ENCODE data around the gene KCNJ14. TPM values are rescaled to one million over a fixed set of nuclear protein-coding genes. Genes with fewer than 3 reads are reported as not detected.
A peak's percentile ranks its signal among the peaks of the same experiment; 100 is the strongest.

The KCNJ14 gene
- 0.34 TPM for polyA plus RNA-seq (2013, experiment 1 of 2)
- 0.32 TPM for polyA plus RNA-seq (2013, experiment 2 of 2)

- no peaks in the 10 kb centered on the region for H3K27me3 ChIP-seq (ENCODE audit: insufficient read depth, low read length, poor library complexity)
- no peaks in the 10 kb centered on the region for H3K4me1 ChIP-seq (ENCODE audit: control insufficient read depth, low read depth, low read length)
- H2BK5ac ChIP-seq (ENCODE audit: low read length), result no peak within 1 kb of the TSS
- no peak within 1 kb of the TSS for H3K4me2 ChIP-seq (ENCODE audit: low read length)
- no peak within 1 kb of the TSS for H2AK5ac ChIP-seq (ENCODE audit: low read length)
- H3K9ac ChIP-seq (ENCODE audit: low read length), result no peak within 1 kb of the TSS
- no peak within 1 kb of the TSS for H3K4ac ChIP-seq (ENCODE audit: low read depth, low read length)
- peaks cover 5% of the 10 kb centered on the region for H3K79me1 ChIP-seq (ENCODE audit: low read length)
- WGBS (ENCODE audit: extremely low coverage, insufficient coverage, low lambda C conversion rate), result no CpG with 5 or more reads among the region's 16 CpGs
- no peak within 1 kb of the TSS for H3K56ac ChIP-seq (ENCODE audit: low read length)
- DNase-seq, result no peak
- no peak within 1 kb of the TSS for H3K4me3 ChIP-seq (ENCODE audit: low read length)
- H2BK120ac ChIP-seq (ENCODE audit: low read depth, low read length), result no peak within 1 kb of the TSS
- H3K36me3 ChIP-seq (ENCODE audit: control insufficient read depth, insufficient read depth, low read length), result peaks cover 21% of the 10 kb centered on the region
- H2BK15ac ChIP-seq (replicated peaks; ENCODE audit: low read depth), result no peak within 1 kb of the TSS
- no peak within 1 kb of the TSS for H3K27ac ChIP-seq (ENCODE audit: low read depth, low read length)
- no peak within 1 kb of the TSS for H3K23ac ChIP-seq (ENCODE audit: low read length)
- H4K8ac ChIP-seq (ENCODE audit: low read depth, low read length), result no peak within 1 kb of the TSS
- H3K18ac ChIP-seq (ENCODE audit: low read length), result no peak within 1 kb of the TSS
- no peaks in the 10 kb centered on the region for H3K79me2 ChIP-seq (ENCODE audit: control insufficient read depth, insufficient read depth, low read length)
- H4K5ac ChIP-seq (ENCODE audit: low read length), result no peak within 1 kb of the TSS
These were observed at the start of gene KCNJ14 for GRCh38 chr19:48455171-48455907. Gene KCNJ14, plus strand, starts transcription at chr19:48455574. Its CDS starts 6,151 bp downstream, at chr19:48461725.

DNA sequence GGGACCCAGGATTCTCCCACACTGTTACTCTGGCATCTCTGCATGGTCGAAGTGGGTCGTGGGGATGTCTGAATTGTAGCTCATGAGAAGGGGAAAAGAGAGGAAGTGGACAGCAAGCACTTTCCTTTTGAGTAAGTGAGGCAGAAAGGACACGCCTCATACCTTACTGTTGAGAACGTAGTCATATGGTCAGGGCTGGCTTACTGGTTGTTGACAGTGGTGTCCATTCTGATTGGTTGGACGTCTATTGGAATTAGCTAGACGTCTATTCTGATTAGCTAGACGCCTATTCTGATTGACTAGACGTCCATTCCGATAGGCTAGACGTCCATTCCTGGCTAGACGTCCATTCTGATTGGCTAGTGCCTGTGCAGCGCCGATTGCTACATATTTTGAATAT lies 49.5 kb upstream of the KCNJ14 start:
- no peak for DNase-seq
- H3K4me3 ChIP-seq (ENCODE audit: low read length), result no peak overlapping the region
- no peak overlapping the region for H4K8ac ChIP-seq (ENCODE audit: low read depth, low read length)
- no peak overlapping the region for H3K4me2 ChIP-seq (ENCODE audit: low read length)
- no peak overlapping the region for H3K56ac ChIP-seq (ENCODE audit: low read length)
- H3K4ac ChIP-seq (ENCODE audit: low read depth, low read length), result no peak overlapping the region
- no peak overlapping the region for H2BK5ac ChIP-seq (ENCODE audit: low read length)
- no peak overlapping the region for H2BK120ac ChIP-seq (ENCODE audit: low read depth, low read length)
- no peak overlapping the region for H2AK5ac ChIP-seq (ENCODE audit: low read length)
- no peak overlapping the region for H3K18ac ChIP-seq (ENCODE audit: low read length)
- no CpG with 5 or more reads among the region's 13 CpGs for WGBS (ENCODE audit: extremely low coverage, insufficient coverage, low lambda C conversion rate)
- H3K9ac ChIP-seq (ENCODE audit: low read length), result no peak overlapping the region
- no peaks in the 10 kb centered on the region for H3K36me3 ChIP-seq (ENCODE audit: control insufficient read depth, insufficient read depth, low read length)
- no peak overlapping the region for H3K23ac ChIP-seq (ENCODE audit: low read length)
- H3K79me1 ChIP-seq (ENCODE audit: low read length), result no peaks in the 10 kb centered on the region
- no peaks in the 10 kb centered on the region for H3K4me1 ChIP-seq (ENCODE audit: control insufficient read depth, low read depth, low read length)
- H3K27ac ChIP-seq (ENCODE audit: low read depth, low read length), result no peak overlapping the region
- H4K5ac ChIP-seq (ENCODE audit: low read length), result no peak overlapping the region
- H2BK15ac ChIP-seq (replicated peaks; ENCODE audit: low read depth), result no peak overlapping the region
- H3K79me2 ChIP-seq (ENCODE audit: control insufficient read depth, insufficient read depth, low read length), result no peaks in the 10 kb centered on the region
- no peaks in the 10 kb centered on the region for H3K27me3 ChIP-seq (ENCODE audit: insufficient read depth, low read length, poor library complexity)

DNA sequence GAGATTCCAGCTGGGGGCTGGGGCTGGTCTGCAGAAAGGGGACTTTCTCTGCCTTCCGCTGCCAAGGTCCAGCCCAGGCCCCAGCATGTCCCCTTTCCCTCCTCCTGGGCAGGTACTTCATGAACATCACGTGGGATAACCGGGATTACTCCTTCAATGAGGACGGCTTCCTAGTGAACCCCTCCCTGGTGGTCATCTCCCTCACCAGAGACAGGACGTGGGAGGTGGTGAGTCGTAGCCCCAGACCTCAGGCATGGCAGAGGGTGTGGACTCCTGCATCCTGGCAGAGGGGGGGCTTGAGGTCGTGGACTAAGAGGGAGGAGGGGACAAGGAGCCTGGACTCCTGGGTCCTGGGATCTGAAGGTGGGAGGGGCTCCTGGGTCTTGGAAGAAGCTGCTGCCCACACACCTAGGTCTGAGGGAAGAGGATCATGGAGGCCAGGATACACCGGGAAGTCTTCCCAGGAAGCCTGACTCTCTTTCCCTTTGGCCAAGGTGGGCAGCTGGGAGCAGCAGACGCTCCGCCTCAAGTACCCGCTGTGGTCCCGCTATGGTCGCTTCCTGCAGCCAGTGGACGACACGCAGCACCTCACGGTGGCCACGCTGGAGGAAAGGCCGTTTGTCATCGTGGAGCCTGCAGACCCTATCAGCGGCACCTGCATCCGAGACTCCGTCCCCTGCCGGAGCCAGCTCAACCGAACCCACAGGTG lies 41.3 kb upstream of the KCNJ14 start:
- DNase-seq, result peak; percentile 61
- Histone ChIP-seq H2BK120ac (ENCODE audit: low read depth, low read length) (no peak overlapping the region), H3K9ac (ENCODE audit: low read length) (peak overlapping the region; percentile 11), H3K27me3 (ENCODE audit: insufficient read depth, low read length, poor library complexity) (no peaks in the 10 kb centered on the region), H3K56ac (ENCODE audit: low read length) (peak overlapping the region; percentile 59), H2BK5ac (ENCODE audit: low read length) (no peak overlapping the region), H4K8ac (ENCODE audit: low read depth, low read length) (no peak overlapping the region), H3K23ac (ENCODE audit: low read length) (no peak overlapping the region), H3K4me2 (ENCODE audit: low read length) (peak overlapping the region; percentile 6), H2BK15ac (replicated peaks; ENCODE audit: low read depth) (no peak overlapping the region), H3K36me3 (ENCODE audit: control insufficient read depth, insufficient read depth, low read length) (no peaks in the 10 kb centered on the region), H3K79me2 (ENCODE audit: control insufficient read depth, insufficient read depth, low read length) (no peaks in the 10 kb centered on the region), H3K27ac (ENCODE audit: low read depth, low read length) (no peak overlapping the region), H3K79me1 (ENCODE audit: low read length) (no peaks in the 10 kb centered on the region), H3K4me1 (ENCODE audit: control insufficient read depth, low read depth, low read length) (no peaks in the 10 kb centered on the region), H3K4me3 (ENCODE audit: low read length) (no peak overlapping the region), H4K5ac (ENCODE audit: low read length) (no peak overlapping the region), H2AK5ac (ENCODE audit: low read length) (no peak overlapping the region), H3K18ac (ENCODE audit: low read length) (no peak overlapping the region), H3K4ac (ENCODE audit: low read depth, low read length) (no peak overlapping the region)
- no CpG with 5 or more reads among the region's 24 CpGs for WGBS (ENCODE audit: extremely low coverage, insufficient coverage, low lambda C conversion rate)

DNA sequence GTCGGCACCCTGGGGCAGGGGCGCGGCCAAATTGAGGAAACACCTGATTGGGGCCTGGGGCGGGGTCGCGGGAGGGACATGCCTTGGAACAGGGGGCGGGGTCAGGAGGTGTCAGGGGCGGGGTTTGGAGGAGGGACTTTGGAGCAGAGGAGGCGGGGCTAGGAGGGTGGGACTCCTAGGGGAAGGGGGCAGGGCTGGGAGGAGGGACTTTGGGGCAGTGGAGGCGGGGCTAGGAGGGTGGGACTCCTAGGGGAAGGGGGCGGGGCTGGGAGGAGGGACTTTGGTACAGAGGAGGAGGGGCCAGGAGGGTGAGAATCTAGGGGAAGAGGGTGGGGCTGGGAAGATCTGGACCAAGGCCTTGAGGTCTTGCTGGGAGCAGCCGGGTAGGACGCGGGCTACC lies 40.0 kb upstream of the KCNJ14 start:
- DNase-seq, result peak; percentile 93
- Histone ChIP-seq H3K23ac (ENCODE audit: low read length) (no peak overlapping the region), H2BK120ac (ENCODE audit: low read depth, low read length) (no peak overlapping the region), H3K4me1 (ENCODE audit: control insufficient read depth, low read depth, low read length) (no peaks in the 10 kb centered on the region), H3K4me3 (ENCODE audit: low read length) (no peak overlapping the region), H2BK15ac (replicated peaks; ENCODE audit: low read depth) (no peak overlapping the region), H3K9ac (ENCODE audit: low read length) (no peak overlapping the region), H3K18ac (ENCODE audit: low read length) (no peak overlapping the region), H2AK5ac (ENCODE audit: low read length) (no peak overlapping the region), H3K36me3 (ENCODE audit: control insufficient read depth, insufficient read depth, low read length) (no peaks in the 10 kb centered on the region), H3K79me1 (ENCODE audit: low read length) (no peaks in the 10 kb centered on the region), H3K4ac (ENCODE audit: low read depth, low read length) (no peak overlapping the region), H3K27me3 (ENCODE audit: insufficient read depth, low read length, poor library complexity) (no peaks in the 10 kb centered on the region), H4K5ac (ENCODE audit: low read length) (no peak overlapping the region), H4K8ac (ENCODE audit: low read depth, low read length) (no peak overlapping the region), H3K4me2 (ENCODE audit: low read length) (no peak overlapping the region), H3K79me2 (ENCODE audit: control insufficient read depth, insufficient read depth, low read length) (no peaks in the 10 kb centered on the region), H2BK5ac (ENCODE audit: low read length) (no peak overlapping the region), H3K27ac (ENCODE audit: low read depth, low read length) (no peak overlapping the region), H3K56ac (ENCODE audit: low read length) (no peak overlapping the region)
- WGBS (ENCODE audit: extremely low coverage, insufficient coverage, low lambda C conversion rate), result no CpG with 5 or more reads among the region's 14 CpGs

DNA sequence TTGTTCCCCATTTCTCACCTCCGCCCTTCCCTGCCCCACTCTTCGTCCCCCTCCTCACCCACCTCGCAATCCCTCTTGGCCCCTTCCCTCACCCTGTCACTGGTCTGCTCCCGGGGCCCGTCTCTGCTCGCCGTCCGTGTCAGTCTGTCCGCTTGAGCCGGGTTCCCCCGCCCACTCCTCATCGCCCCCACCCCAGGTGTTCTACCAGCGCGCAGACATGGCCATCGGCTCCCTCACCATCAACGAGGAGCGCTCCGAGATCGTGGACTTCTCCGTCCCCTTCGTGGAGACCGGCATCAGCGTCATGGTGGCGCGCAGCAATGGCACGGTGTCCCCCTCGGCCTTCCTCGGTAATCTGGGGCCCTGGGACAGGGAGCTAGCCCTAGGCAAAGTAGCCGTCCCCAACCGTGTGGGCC lies 39.6 kb upstream of the KCNJ14 start:
- H3K36me3 ChIP-seq (ENCODE audit: control insufficient read depth, insufficient read depth, low read length), result no peaks in the 10 kb centered on the region
- no peak overlapping the region for H2BK15ac ChIP-seq (replicated peaks; ENCODE audit: low read depth)
- no peak overlapping the region for H3K18ac ChIP-seq (ENCODE audit: low read length)
- no peaks in the 10 kb centered on the region for H3K79me2 ChIP-seq (ENCODE audit: control insufficient read depth, insufficient read depth, low read length)
- H3K56ac ChIP-seq (ENCODE audit: low read length), result no peak overlapping the region
- H3K27me3 ChIP-seq (ENCODE audit: insufficient read depth, low read length, poor library complexity), result no peaks in the 10 kb centered on the region
- H3K4me2 ChIP-seq (ENCODE audit: low read length), result no peak overlapping the region
- no peak for DNase-seq
- no peak overlapping the region for H3K9ac ChIP-seq (ENCODE audit: low read length)
- no peak overlapping the region for H3K23ac ChIP-seq (ENCODE audit: low read length)
- H4K5ac ChIP-seq (ENCODE audit: low read length), result no peak overlapping the region
- no peak overlapping the region for H3K4me3 ChIP-seq (ENCODE audit: low read length)
- H3K27ac ChIP-seq (ENCODE audit: low read depth, low read length), result no peak overlapping the region
- WGBS (ENCODE audit: extremely low coverage, insufficient coverage, low lambda C conversion rate), result no CpG with 5 or more reads among the region's 30 CpGs
- H2BK120ac ChIP-seq (ENCODE audit: low read depth, low read length), result no peak overlapping the region
- H3K79me1 ChIP-seq (ENCODE audit: low read length), result no peaks in the 10 kb centered on the region
- no peak overlapping the region for H2BK5ac ChIP-seq (ENCODE audit: low read length)
- no peak overlapping the region for H3K4ac ChIP-seq (ENCODE audit: low read depth, low read length)
- no peak overlapping the region for H2AK5ac ChIP-seq (ENCODE audit: low read length)
- H3K4me1 ChIP-seq (ENCODE audit: control insufficient read depth, low read depth, low read length), result no peaks in the 10 kb centered on the region
- no peak overlapping the region for H4K8ac ChIP-seq (ENCODE audit: low read depth, low read length)
